HG02623 (cell line): ENCODE results near the gene N4BP2L2.

Experiments
- ATAC-seq: cut with Tn5 transposase; IDR thresholded peaks from one replicate; pipeline ENCODE4 v1.9.1; 2021; ENCODE audit warnings: moderate library complexity; ENCODE audit not compliant: unreplicated experiment

N4BP2L2 gene

GRCh38 chr13:32530841-32531253, 7.7 kb downstream of the N4BP2L2 start:
- peak; percentile 78 for ATAC-seq

- no peak for ATAC-seq
These were observed 10.2 kb downstream of the N4BP2L2 start for GRCh38 chr13:32528358-32528757.

- no peak for ATAC-seq
These were observed 11.4 kb downstream of the N4BP2L2 start for GRCh38 chr13:32527151-32527550.

- no peak for ATAC-seq
These were observed 12.8 kb downstream of the N4BP2L2 start for GRCh38 chr13:32525766-32526165.

- ATAC-seq: no peak
These were observed 23.3 kb downstream of the N4BP2L2 start for GRCh38 chr13:32515246-32515645.

- ATAC-seq: no peak
These were observed 27.1 kb downstream of the N4BP2L2 start for GRCh38 chr13:32511482-32511881.

- ATAC-seq: no peak
These were observed 33.7 kb downstream of the N4BP2L2 start for GRCh38 chr13:32504876-32505275.

- no peak for ATAC-seq
These were observed 34.3 kb downstream of the N4BP2L2 start for GRCh38 chr13:32504263-32504662.

GRCh38 chr13:32503727-32504126, 34.9 kb downstream of the N4BP2L2 start:
- ATAC-seq: no peak

- no peak for ATAC-seq
These were observed 37.5 kb downstream of the N4BP2L2 start for GRCh38 chr13:32501064-32501463.

- ATAC-seq: no peak
These were observed 38.9 kb downstream of the N4BP2L2 start for GRCh38 chr13:32499538-32500210.

- no peak for ATAC-seq
These were observed 41.0 kb downstream of the N4BP2L2 start for GRCh38 chr13:32497589-32497988.

GRCh38 chr13:32496599-32497160, 41.9 kb downstream of the N4BP2L2 start:
- no peak for ATAC-seq

- ATAC-seq: no peak
These were observed 42.8 kb downstream of the N4BP2L2 start for GRCh38 chr13:32495841-32496240.

GRCh38 chr13:32495429-32495828, 43.2 kb downstream of the N4BP2L2 start:
- ATAC-seq: no peak

- ATAC-seq: no peak
These were observed 47.6 kb downstream of the N4BP2L2 start for GRCh38 chr13:32491028-32491427.

GRCh38 chr13:32476892-32477291, 61.7 kb downstream of the N4BP2L2 start:
- no peak for ATAC-seq

GRCh38 chr13:32476021-32476731, 62.4 kb downstream of the N4BP2L2 start:
- ATAC-seq: no peak

- ATAC-seq: no peak
These were observed 63.4 kb downstream of the N4BP2L2 start for GRCh38 chr13:32474999-32475792.

- ATAC-seq: no peak
These were observed 64.9 kb downstream of the N4BP2L2 start for GRCh38 chr13:32473650-32474049.

GRCh38 chr13:32472194-32472621, 66.4 kb downstream of the N4BP2L2 start:
- peak; percentile 79 for ATAC-seq
